Midbrain (tissue), 1 donor: ENCODE results near the gene B4GALNT1.
A peak's percentile ranks its signal among the peaks of the same experiment; 100 is the strongest.
"Not testable (repeated sequence)": the region's sequence is repeated elsewhere in the genome, so short reads cannot be mapped to it uniquely, and the experiment has no call there.

Experiments
- DNase-seq: peaks from one replicate; lab custom pipeline; 2025; lab: John Stamatoyannopoulos, UW

Gene B4GALNT1

GRCh38 chr12:57609101-57609780 is 23.8 kb downstream of the B4GALNT1 start:
- DNase-seq: no peak

GRCh38 chr12:57607958-57608663 is 24.9 kb downstream of the B4GALNT1 start:
- DNase-seq: no peak

DNA sequence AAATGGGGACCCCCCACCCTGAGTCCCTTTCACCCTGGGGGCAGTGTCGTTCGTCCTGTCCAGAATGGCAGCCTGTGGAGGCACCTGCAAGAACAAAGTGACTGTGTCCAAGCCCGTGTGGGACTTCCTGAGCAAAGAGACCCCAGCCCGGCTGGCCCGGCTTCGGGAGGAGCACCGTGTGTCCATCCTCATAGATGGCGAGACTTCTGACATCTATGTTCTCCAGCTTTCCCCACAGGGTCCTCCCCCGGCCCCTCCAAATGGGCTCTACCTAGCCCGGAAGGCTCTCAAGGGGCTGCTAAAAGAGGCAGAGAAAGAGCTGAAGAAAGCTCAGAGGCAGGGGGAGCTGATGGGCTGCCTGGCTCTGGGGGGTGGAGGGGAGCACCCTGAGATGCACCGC is 26.2 kb downstream of the B4GALNT1 start:
- DNase-seq: no peak

- no peak for DNase-seq
Measured at GRCh38 chr12:57606399-57606798, 26.6 kb downstream of the B4GALNT1 start.

DNA sequence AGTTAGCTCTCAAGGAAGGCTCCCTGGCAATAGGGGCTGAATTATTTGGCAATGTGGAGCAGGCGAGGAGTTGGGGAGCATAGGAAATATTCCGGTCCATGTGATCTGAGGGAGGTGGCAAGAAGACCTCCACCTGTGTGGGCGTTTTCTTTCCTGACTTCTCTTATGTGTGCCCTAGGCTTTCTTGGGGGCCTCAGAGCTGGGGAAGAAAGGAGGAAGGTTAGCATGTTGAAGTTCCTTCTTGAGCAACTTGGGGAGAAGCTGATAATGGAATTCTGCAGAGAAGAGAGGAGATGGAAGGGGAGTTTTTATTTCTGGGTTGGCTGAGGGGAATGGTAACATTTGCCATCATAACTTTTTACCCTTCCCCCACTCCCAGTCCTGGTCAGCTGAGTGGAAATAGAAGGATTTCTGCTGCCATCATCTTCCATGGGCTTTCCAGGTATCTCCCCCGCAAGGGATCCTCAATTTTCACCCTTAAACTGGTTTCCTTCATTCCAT is 27.1 kb downstream of the B4GALNT1 start:
- DNase-seq: no peak

- DNase-seq: no peak
Measured at GRCh38 chr12:57604992-57605810, 27.8 kb downstream of the B4GALNT1 start.

DNA sequence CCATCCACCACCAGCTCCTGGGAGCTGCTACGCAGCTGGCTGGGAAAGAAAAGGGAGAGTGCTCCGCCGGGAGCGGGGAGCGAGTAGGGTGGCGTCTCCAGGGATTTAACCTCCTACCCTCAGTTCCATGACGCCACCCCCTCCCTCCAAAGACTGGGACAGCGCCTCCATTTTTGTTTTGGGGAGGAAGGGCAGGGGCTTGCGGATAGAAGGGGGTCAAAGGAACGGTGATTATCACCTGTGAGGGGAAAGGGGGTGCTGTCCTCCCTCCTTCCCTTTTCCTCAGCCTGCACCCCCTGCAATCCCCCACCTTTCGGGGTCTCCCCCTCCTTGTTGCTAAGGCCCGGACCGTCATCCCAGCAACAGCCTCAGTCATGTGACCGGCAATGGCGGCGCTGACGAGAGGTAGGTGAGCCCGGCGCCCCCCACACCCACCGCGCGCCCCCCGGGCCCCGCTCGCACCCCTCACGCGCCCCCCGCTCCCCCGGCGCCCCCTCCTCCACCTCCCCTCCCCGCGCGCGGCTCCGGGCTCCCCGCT is 28.5 kb downstream of the B4GALNT1 start, which contains the start of gene DTX3:
TSS of gene DTX3 (plus strand) at position 371 of the 538 bp plus-strand sequence. CDS start 1,694 bp downstream, outside the sequence.
- DNase-seq: peak; percentile 78

- DNase-seq: peak; percentile 21
Measured at GRCh38 chr12:57603815-57604453, 29.1 kb downstream of the B4GALNT1 start.

- no peak for DNase-seq
Measured at GRCh38 chr12:57603324-57603723, 29.7 kb downstream of the B4GALNT1 start.

DNA sequence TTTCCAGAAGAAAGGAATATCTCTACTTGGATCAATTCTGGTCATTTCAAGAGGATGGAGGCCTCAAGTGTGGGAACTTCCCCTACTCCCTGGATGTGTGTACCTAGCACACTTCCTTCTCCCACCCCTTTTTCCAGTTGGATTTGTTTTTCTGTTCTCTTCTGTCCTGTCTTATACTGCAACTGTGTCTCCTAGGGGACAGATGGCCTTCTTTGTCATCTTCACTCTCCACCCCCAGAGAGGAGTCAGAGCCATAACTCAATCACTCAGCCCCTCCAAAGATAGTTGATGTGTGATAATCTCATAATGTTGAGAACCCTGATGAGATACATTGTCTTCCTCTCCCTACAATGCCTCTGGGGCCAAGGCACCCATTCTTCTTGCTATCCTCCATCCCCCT is 30.5 kb downstream of the B4GALNT1 start:
- no peak for DNase-seq

- no peak for DNase-seq
Measured at GRCh38 chr12:57600395-57600794, 32.6 kb downstream of the B4GALNT1 start.

DNA sequence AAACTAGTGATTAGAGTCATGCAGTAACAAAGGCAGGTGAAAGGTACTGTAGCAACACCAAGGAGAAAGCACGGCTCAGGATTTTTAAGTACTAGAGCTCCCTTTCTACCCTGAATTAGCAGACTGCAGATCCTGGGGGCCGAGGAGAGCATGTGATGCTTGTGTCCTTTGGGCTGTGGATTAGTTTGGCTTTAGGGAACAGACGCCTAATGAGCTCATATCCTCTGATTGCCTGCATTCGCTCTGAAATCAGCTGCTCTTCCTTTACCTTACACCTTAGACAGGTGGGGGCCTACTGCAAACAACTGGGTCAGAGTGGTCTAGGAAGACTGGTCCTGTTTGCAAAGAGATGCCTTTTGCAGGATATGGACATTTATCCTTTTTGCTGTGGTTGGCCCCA is 39.8 kb downstream of the B4GALNT1 start:
- DNase-seq: no peak

DNA sequence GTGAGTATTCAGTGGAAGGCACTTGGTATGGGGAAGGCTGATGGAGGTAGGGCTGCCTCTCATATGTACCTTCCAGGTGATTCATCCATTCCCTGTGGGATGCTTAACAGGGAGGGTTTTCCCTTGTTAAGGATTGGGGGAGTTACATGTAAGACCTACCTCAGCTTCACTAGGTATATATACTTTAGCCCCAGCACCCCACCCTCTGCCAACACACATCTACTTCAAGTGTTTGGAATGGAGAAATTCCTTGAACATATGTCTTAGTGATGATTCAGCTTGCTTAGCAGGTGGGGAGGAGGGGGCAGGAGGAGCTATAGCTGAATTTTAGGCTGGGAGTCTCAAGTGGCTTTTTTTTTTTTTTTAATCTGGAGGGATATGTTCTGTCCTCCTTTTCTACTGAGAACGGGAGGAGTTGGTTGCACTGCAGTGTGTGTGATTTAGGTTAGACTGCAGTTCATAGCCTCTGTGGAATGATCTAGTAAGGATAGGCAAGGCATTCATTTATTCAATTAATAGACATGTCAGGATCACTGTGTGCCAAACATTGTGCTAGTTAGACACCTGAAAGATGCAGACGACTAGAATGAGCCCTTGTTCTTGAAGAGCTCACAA is 40.3 kb downstream of the B4GALNT1 start:
- DNase-seq: no peak

- no peak for DNase-seq
Measured at GRCh38 chr12:57591782-57592325, 41.1 kb downstream of the B4GALNT1 start.

DNA sequence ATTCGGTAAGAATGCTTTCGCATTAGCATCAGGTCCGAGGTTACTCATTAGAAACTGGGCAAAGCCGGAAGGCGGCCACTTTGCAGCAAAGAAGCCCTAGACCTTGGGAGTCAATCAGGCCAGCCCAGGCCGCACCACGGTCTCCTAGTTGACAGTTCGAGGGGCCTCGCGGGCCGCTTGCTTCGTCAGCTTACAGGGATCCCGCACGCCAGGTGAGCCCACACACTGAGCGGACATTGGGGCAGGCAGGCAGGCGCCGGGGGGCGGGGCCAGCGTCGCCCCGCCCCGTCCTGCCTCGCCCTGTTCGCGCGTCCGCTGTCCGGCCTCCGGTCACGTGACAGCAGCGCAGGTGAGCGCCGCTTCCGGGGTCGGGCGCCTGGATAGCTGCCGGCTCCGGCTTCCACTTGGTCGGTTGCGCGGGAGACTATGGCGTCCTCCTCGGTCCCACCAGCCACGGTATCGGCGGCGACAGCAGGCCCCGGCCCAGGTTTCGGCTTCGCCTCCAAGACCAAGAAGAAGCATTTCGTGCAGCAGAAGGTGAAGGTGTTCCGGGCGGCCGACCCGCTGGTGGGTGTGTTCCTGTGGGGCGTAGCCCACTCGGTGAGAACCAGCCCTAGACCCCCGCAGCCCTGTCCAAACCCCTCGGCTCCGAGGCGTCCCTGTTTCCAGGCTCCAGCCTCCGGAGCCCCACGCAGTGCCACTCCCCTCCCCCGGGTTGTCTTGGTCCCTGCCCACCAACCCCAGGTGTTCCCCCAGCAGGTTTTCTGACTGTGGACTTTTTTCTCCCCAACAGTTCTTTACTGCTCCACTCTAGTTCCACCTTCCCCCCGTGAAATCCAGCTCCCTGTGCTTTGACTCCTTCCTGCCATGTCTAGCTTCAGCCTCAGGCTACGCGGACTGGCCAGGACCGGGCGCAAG is 41.9 kb downstream of the B4GALNT1 start, which contains the start of gene PIP4K2C:
TSS of gene PIP4K2C (plus strand) at position 329 of the 918 bp plus-strand sequence. CDS start at position 427, 98 bp downstream.
- peak; percentile 81 for DNase-seq

DNA sequence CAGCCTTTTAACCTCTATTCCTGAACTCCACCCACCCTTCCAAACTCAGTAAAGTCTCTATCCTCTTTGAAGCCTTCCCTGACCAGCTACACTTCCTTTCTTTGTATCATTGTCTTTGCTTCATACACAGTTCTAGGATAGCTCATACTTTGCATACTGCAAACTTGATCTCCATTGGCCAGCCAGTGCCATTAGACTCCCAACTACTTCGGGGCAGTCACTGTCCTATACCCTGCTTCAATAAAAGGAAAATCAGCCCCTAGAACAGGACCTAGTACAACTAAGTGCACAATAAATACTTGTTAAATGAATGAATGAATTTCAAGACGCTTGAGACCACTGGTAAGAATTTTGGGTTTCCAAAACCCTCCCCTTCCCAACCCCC is 42.5 kb downstream of the B4GALNT1 start:
- no peak for DNase-seq

DNA sequence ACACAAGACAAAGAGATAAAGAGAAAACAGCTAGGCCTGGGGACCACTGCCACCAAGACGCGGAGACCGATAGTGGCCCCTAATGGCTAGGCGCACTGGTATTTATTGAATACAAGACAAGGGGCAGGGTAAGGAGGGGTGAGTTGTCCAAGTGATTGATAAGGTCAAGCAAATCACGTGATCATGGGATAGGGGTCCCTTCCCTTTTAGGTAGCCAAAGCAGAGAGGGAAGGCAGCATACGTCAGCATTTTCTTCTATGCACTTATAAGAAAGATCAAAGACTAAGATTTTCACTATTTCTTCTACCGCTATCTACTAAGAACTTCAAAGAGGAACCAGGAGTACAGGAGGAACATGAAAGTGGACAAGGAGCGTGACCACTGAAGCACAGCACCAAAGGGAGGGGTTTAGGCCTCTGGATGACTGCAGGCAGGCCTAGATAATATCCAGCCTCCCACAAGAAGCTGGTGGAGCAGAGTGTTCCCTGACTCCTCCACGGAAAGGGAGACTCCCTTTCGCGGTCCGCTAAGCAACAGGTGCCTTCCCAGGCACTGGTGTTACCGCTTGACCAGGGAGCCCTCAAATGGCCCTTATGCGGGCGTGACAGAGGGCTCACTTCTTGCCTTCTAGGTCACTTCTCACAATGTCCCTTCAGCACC is 43.9 kb downstream of the B4GALNT1 start:
- DNase-seq: not testable (repeated sequence)

DNA sequence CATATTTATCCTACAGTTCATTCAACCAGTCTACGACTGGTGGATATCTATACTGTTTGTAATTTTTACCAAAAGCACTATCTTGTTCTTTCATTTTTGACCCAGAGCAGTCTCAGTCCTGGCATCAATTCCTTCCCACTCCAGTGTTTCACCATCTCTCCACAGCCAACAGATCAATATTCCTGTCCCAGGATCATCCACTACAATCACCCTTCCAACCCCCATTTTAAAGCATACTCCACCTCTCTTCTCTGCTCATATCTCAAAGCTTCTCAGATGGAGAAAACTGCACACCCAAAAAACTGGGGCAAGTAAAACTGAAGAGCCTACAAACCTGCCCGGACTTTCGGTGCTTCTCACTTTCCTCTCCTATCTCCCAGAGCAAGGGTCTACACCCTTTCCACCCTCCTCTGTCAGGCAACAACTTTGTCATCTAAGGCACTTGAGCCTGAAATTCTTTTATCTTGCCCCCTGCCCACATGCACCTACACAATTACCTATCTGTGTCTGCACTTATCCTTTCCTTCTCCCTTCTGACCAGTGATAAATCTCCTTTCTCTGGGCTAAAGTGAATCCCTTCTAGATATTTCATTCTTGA is 46.1 kb downstream of the B4GALNT1 start:
- no peak for DNase-seq

- DNase-seq: no peak
Measured at GRCh38 chr12:57586128-57586527, 46.9 kb downstream of the B4GALNT1 start.
